SK-MEL-5 (cell line): Measurements from ENCODE around the gene SREBF1. TPM values are rescaled to one million over a fixed set of nuclear protein-coding genes. Genes with fewer than 3 reads are reported as not detected.

ENCODE experiments used
- DNase-seq: peaks from one replicate; pipeline ENCODE4 v3.0.0-alpha.2; 2016; ENCODE audit warnings: low read depth, low spot score
- in situ Hi-C: cut with HindIII; loops from 2 replicates; pipeline ENCODE4 v1.10.0; 2016; ENCODE audit warnings: low sequenced_read_pairs, high pct_unique_total_duplicates, low pct_unique_long_range_greater_than_20kb
- total RNA-seq: library from RNA; depleted of rRNA; stranded (reverse); fragments of >200 nt; shearing (Covaris generic); gene quantifications from 2 replicates; pipeline ENCODE4 v1.2.3, GENCODE V29; 2014

Gene SREBF1
- total RNA-seq, 1 experiment from 2014 or later = 77.3 TPM

DNA sequence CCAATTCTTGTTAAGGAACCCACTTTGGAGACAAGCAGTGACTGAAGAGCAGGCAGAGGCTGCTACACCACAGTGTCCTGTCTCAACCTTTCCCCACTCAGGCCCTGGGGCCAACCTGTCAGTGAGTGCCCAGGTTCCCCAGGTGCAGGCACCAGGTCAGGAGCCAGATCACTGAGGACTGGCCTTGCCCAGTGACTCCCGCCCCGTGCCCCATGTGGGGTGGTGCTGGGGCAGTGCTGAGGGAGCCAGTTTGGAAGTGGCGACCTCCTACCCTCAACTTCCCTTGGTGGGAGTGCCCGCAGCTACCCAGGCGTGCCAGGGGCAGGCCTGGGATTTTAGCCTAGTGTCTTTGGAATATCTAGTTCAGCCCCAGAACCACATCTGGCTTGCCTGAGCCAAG lies 29.3 kb downstream of the SREBF1 start:
- in situ Hi-C loops = no loop called here
- no peak for DNase-seq

GRCh38 chr17:17806611-17807274 lies 30.0 kb downstream of the SREBF1 start:
- DNase-seq = no peak
- in situ Hi-C loops = no loop called here

- in situ Hi-C loops = no loop called here
- no peak for DNase-seq
Observed at GRCh38 chr17:17806035-17806434, 30.8 kb downstream of the SREBF1 start.

- in situ Hi-C loops = no loop called here
- no peak for DNase-seq
Observed at GRCh38 chr17:17805575-17805974, 31.2 kb downstream of the SREBF1 start.

DNA sequence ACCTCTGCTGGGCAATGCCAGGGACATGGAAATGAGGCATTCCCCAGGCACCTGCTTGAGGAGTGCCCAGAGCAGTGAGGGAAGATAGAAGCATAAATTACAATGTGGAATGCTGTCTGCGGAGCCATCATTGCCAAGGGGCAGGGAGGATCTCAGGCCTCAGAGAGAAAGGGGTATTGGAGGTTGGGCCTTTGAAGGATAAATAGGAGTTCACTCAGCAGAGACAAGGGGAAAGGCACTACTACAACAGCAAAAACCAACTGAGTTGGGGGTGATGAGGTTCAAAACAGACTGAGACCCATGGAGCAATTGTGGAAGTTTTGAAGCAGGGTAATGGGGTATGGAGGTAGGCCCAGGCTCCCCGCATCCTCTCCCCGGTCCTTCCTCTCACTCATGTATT lies 32.8 kb downstream of the SREBF1 start:
- in situ Hi-C loops = no loop called here
- DNase-seq = no peak

DNA sequence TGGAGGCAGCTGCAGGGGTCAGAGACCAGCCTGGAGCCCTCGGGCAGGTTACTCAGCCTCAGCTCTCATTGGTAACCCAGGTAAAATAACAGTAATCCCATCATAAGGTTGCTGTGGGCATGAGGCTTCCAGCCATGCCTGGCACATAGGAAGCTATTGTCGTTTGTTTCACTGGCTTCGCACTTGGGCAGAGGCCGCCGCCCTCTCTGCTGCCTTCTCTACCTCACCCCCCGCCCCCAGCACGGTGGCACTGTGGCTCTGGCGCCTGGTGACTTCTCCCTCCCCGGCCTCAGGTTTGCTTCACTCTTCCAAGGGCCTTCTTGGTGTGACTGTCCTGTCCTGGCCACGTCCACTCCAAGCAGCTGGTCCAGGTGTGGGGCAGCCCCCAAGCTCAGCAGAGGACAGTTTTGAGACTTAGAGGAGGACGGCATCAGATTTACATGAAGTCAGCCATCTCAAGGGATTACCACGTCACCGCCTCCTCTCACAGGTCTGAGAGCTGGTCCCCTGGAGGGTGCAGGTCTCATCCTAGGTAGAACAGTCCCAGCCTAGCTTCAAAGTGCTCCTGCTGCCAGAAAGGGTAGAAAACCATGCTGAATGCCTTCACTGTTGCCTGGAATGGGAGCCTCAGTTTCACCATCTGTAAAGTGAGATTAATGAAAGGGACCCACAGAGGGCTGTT lies 34.8 kb downstream of the SREBF1 start:
- no peak for DNase-seq
- in situ Hi-C loops = no loop called here

DNA sequence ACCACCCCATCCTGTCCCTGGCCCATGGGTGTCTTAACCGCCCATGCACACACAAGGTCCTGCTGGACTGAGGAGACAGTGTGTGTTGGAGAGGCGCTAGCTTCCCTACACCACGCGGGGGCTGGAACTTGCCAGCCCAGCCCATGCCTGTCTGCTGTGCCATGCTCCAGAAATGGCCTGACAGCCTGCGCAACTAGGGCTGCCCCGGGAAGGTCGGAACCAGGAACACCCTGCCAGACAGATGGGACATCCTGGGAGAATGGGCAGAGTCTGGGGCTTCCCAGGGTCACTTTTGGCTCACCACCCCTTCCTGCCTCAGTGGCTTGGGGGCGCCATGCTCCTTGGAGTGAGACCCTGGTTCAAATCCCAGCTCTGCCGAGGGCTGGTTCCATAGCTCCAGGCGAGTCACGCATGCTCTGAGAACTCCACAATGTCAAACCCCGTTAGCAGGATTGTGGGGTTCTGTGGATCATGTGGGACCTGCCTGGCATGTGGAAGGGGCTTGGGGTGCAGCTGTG lies 36.2 kb downstream of the SREBF1 start:
- DNase-seq = no peak
- in situ Hi-C loops = no loop called here

- no peak for DNase-seq
- in situ Hi-C loops = no loop called here
Observed at GRCh38 chr17:17798573-17799255, 38.1 kb downstream of the SREBF1 start.

DNA sequence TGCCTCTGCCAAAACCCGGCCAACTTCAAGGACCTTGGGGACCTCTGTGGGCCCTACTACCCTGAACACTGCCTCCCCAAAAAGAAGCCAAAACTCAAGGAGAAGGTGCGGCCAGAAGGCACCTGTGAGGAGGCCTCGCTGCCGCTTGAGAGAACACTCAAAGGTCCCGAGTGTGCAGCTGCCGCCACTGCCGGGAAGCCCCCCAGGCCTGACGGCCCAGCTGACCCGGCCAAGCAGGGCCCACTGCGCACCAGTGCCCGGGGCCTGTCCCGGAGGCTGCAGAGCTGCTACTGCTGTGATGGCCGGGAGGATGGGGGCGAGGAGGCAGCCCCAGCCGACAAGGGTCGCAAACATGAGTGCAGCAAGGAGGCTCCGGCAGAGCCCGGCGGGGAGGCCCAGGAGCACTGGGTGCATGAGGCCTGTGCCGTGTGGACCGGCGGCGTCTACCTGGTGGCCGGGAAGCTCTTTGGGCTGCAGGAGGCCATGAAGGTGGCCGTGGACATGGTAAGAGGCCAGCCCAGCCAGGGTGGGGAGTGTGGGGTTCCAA lies 38.7 kb downstream of the SREBF1 start:
- no peak for DNase-seq
- in situ Hi-C loops = no loop called here

GRCh38 chr17:17797119-17797809 lies 39.5 kb downstream of the SREBF1 start:
- in situ Hi-C loops = no loop called here
- no peak for DNase-seq

- DNase-seq = no peak
- in situ Hi-C loops = no loop called here
Observed at GRCh38 chr17:17796787-17797061, 40.1 kb downstream of the SREBF1 start.

GRCh38 chr17:17795946-17796786 lies 40.6 kb downstream of the SREBF1 start:
- no peak for DNase-seq
- in situ Hi-C loops = no loop called here

- in situ Hi-C loops = no loop called here
- no peak for DNase-seq
Observed at GRCh38 chr17:17795296-17795695, 41.5 kb downstream of the SREBF1 start.

DNA sequence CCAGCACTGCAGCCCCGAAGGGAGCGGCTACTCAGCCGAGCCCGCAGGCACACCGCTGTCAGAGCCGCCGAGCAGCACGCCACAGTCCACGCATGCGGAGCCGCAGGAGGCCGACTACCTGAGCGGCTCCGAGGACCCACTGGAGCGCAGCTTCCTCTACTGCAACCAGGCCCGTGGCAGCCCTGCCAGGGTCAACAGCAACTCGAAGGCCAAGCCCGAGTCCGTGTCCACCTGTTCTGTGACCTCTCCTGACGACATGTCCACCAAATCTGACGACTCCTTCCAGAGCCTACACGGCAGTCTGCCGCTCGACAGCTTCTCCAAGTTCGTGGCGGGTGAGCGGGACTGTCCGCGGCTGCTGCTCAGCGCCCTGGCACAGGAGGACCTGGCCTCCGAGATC lies 42.4 kb downstream of the SREBF1 start:
- in situ Hi-C loops = no loop called here
- no peak for DNase-seq

GRCh38 chr17:17793378-17794214 lies 43.2 kb downstream of the SREBF1 start:
- in situ Hi-C loops = no loop called here

DNA sequence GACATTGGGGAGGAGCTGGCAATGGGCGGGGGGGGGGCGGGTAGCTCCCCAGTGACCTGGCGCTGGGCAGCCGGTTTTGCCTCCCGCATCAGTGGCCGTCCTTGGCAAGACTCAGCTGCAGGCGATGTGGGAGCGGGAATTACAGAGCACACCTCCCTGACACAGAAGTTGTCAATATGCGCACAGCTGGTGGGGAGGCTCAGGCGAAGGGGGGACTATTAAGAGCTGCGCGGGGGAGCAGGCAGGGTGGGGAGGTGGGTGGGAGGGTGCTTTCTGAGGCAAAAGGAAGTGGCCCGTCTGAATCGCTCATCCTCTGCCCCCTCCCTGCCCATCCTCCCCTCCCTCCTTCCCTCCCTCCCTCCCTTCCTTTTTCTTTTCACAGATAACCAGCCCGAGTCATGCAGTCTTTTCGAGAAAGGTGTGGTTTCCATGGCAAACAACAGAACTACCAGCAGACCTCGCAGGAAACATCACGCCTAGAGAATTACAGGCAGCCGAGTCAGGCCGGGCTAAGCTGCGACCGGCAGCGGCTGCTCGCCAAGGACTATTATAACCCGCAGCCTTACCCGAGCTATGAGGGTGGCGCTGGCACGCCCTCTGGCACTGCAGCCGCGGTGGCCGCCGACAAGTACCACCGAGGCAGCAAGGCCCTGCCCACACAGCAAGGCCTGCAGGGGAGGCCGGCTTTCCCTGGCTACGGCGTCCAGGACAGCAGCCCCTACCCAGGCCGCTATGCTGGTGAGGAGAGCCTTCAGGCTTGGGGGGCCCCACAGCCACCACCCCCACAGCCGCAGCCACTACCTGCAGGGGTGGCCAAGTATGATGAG lies 44.0 kb downstream of the SREBF1 start:
- in situ Hi-C loops = no loop called here
- no peak for DNase-seq

More at GRCh38 chr17:17793378-17794214, 43.2 kb downstream of the SREBF1 start:
- DNase-seq = no peak
